NCI-H82 treated with DMSO at 0.1 percent for 48 hours (cell line): Measurements from ENCODE around the gene BLCAP.
"Not testable (repeated sequence)": the region's sequence is repeated elsewhere in the genome, so short reads cannot be mapped to it uniquely, and the experiment has no call there.

ENCODE experiments used
- DNase-seq: peaks from one replicate; lab custom pipeline; 2025; ENCODE audit not compliant: unreplicated experiment; lab: John Stamatoyannopoulos, UW

BLCAP gene

DNA sequence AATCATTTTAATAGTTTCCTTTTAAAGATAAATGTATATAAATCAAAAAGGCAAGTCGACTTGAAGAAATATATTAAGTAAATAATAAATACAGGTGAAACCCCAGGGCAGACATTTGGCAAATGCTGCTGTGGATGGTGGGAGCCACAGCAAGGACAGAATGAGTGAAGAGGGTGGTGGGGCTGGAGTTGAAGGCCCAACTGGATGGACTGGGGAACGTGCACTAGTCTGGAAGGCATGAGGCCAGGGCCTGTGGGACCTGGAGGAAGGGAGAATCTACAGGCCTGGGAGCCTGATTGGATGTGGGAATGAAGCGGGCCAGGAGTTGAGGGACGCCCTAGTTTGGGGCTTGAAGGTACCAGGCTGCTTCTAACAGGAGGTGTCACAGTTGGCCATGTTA lies 30.6 kb upstream of the BLCAP start:
- no peak for DNase-seq

DNA sequence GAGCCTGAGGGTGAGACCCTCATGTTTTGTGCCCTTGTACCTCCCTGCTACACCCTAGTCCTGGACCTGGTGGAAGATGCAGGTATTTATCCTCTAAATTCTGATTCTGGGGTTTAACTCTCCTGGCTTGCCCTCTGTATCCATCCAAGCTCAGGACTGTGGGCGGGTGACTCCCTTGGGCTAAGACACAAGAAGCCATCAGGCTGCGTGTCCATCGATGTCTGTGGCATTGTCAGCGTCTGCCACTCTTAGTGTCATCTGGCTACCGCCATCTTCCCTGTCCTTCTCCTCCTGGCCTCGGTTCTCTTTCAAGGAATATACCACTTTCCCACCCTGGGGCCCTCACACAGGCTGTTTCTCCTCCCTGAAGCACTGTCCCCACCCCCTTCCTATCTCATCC lies 28.9 kb upstream of the BLCAP start:
- DNase-seq = no peak

- not testable (repeated sequence) for DNase-seq
These were observed 27.1 kb upstream of the BLCAP start for GRCh38 chr20:37554721-37555298.

- DNase-seq = no peak
These were observed 24.7 kb upstream of the BLCAP start for GRCh38 chr20:37552415-37552814.

- not testable (repeated sequence) for DNase-seq
These were observed 24.0 kb upstream of the BLCAP start for GRCh38 chr20:37551660-37552059.

DNA sequence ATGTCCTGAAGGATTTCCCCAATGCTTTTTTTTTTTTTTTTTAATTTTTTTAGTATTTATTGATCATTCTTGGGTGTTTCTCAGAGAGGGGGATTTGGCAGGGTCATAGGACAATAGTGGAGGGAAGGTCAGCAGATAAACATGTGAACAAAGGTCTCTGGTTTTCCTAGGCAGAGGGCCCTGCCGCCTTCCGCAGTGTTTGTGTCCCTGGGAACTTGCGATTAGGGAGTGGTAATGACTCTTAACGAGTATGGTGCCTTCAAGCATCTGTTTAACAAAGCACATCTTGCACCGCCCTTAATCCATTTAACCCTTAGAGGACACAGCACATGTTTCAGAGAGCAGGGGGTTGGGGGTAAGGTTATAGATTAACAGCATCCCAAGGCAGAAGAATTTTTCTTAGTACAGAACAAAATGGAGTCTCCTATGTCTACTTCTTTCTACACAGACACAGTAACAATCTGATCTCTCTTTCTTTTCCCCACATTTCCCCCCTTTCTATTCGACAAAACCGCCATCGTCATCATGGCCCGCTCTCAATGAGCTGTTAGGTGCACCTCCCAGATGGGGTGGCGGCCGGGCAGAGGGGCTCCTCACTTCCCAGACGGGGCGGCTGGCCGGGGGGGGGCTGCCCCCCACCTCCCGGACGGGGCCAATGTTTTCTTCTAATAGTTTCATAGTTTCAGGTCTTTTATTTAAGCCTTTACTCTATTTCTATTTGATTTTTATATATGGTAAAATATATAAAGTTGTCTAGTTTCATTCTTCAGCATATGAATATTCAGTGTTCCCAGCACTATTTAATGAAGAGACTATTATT lies 22.6 kb upstream of the BLCAP start:
- peak; percentile 29 for DNase-seq

DNA sequence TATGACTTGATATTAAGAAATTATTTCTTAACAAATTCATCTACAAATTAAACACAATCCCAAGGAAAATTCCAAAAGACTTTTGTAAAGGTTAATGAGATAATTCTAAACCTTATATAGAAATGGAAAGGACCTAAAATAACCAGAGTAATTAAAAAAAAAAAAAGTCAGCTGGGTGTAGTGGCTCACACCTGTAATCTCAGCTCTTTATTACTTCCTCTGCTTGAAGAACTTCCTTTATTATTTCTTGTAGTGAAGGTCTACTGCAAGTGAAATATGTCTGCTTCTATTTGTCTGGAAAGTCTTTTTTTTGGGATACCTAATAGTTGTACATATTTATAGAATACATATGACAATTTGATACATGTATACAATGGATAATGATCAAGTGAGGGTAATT lies 20.2 kb upstream of the BLCAP start:
- no peak for DNase-seq

DNA sequence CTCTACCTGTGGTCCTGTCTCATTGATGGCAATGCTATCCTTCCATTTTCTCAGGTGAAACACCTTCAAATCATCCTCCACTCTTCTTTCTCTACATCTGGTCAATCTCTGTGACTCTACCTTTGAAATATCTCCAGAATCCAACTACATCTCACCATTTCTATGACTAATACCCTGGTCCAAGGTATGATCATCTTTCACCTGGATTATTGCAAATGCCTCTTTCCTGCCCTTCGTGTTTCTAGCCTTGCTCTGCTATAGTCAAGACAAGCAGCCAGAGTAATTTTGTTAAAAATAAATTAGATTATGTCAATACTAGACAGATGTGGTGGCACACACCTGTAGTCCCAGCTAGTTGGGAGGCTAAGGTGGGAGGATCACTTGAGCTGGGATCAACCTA lies 17.8 kb upstream of the BLCAP start:
- no peak for DNase-seq

- no peak for DNase-seq
These were observed 16.7 kb upstream of the BLCAP start for GRCh38 chr20:37544386-37544785.

DNA sequence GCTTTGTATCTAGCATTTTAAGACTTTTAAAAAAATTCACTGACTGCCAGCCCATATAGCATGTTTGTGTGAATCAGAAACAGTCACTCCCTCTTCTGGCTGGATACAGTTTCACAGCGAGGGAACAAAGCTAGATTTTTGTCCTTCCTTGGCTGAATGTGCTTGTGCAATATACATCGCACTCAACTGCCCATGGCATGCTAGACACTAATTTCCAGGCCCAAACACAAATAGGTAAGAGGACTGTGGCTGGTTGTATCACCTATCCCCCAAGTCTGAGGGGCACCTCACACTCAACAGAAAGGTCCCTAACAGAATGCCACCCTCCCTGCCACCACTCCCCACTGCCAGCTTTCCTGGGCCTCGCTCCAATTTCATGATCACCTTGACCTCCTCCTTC lies 16.2 kb upstream of the BLCAP start:
- DNase-seq = no peak

- no peak for DNase-seq
These were observed 14.6 kb upstream of the BLCAP start for GRCh38 chr20:37542281-37542680.

- no peak for DNase-seq
These were observed 13.7 kb upstream of the BLCAP start for GRCh38 chr20:37541326-37541725.

DNA sequence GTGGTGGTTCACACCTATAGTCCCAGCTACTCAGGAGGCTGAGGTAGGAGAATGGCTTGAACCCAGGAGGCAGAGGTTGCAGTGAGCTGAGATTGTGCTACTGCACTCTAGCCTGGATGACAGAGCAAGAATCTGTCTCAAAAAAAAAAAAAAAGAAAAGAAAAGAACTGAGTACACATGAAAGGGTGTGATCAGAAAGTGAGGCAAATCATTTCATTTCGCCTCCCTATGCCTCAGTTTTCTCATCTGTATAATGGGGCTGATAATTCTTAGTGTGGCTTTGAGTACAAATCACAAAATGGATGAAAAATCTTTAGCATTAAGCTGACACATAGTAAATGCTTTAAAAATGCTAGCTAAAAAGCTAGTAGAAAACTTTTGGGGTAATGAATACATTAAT lies 13.2 kb upstream of the BLCAP start:
- DNase-seq = not testable (repeated sequence)

- DNase-seq = no peak
These were observed 12.3 kb upstream of the BLCAP start for GRCh38 chr20:37540001-37540400.

DNA sequence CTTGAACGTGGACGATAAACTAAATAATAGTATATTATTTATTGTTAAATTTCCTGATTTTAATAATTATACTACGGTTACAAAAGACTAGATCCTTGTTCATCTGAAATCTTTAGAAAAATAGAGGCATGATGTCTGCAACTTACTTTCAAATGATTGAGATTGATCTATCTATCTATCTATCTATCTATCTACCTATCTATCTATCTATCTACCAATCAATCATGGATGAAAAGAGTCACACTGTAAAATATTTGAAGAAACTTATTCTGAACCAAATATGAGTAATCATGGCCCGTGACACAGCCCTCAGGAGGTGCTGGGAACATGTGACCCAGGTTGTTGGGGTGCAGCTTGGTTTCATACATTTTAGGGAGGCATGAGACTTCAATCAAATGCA lies 11.7 kb upstream of the BLCAP start:
- no peak for DNase-seq

DNA sequence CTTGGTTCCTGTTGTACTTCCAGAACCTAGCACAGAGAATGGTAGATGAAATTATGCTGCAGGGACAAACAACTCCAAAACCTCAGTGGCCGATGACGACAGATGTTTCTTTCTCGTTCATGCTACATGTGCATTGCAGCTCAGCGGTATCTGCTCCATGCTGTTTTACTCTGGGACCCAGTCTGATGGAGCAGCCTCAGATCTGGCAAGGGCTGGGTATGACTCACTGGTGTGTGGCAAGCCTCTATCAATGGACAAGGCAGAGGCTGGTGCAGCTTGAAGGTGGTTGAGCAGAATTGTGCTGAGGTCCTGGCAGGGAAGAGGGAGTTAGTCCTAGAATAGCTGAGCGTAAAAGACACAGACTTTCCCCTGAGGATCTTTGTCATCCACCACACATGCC lies 10.3 kb upstream of the BLCAP start:
- DNase-seq = no peak

DNA sequence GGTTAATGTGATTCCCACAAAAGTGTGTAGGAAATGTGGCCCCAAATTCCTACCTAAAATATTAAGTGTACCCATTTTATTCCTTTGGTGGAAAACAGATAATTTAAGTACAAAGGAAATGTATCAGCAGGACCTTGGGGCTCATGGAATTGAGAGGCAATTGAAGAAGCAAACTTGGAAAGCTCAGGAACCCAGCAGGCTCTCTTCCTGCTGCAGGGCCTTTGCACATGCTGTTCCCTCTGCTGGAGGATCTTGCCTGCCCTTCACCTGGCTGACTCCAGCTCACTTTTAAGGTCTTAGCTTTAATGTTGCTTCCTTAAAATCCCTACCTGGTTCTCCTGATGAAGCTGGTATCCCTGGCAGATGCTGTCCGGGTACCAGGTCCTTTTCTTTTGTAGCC lies 9.8 kb upstream of the BLCAP start:
- no peak for DNase-seq

DNA sequence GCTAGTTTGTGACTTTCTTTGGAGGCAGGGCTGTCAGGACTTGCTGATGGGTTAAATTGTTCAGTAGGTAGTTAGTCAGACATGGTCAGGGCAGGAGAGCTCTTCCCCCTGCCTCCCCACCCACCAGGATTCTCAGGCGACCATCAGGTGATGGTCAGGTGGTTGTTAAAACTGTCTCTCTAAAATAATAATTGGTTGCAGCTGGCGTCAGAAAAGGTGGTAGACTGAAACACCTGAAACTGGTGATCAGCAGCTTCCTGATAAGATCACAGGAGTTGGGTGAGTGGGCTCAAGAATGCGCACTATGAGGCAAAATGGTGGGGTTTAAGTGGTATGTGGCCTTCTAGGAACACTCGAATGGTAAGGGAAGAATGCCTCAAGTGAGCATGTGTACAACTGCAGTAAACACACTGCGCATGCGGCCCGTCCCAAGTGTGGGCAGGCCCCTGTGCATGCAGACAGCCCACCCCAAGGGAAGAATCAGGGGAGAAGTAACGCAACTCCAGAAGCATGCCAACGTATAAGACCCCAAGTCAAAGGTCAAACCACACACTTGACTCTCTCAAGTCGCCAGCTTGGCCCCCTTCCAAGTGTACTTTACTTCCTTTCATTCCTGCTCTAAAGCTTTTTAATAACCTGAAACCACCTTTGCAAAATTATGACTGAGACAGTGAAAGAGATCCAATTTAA lies 7.9 kb upstream of the BLCAP start:
- DNase-seq = no peak

DNA sequence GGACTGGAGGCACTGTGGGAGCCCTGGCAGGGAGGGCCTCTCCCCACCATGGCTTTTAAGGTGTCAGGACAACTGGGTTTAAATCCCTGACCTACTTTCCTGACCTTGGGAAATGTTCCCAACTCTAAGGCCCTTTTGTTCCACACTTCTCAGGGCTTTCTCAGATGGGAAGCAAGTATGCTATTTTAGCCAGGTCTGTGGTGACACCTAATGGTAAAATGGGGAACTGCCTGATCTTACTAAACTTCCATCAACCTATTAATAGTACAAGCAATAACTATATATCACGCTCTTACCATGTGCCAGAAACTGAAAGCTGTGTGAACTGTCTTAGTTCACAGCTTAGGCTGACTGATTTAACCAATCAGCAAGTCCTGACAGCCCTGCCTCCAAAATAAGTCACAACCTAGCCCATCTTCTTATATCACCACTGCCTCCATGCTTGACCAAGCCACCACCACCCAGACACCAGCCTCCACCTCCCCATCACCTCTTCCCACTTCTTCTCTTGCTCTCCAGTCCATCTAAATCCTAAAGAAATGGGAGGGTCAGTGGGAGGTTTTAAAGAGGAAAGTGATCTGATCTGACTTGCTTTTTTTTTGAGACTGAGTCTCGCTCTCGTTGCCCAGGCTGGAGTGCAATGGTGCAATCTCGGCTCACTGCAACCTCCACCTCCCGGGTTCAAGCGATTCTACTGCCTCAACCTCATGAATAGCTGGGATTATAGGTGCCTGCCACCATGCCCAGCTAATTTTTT lies 6.9 kb upstream of the BLCAP start:
- DNase-seq = peak; percentile 82

DNA sequence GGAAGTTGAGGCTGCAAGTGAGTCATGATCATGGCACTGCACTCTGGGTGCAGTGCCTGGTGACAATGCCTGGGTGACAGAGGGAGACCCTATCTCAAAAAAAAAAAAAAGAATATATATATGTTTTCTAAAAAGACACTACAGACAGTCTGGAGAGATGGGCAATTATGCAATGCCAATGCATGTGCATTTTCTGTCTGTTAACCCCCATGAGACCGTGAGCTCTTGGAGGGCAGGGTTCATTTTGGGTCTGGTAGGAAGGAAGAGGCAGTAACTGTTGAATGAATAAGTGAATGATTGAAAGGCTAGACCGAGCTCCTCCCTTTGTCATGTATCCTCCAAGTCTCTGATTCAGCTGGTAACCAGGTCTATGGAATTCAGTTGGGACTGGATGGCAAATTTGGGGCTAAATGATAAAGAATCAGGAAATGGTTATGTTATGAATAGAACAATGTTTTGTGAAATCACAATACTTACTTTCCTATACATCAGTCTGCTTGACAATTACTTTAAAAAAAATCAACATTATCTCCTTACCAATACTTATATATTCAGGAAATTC lies 5.6 kb upstream of the BLCAP start:
- no peak for DNase-seq

GRCh38 chr20:37531856-37532255 lies 4.2 kb upstream of the BLCAP start:
- DNase-seq = no peak
